Astrocyte (in vitro differentiated cells and primary cell): ENCODE measurements around the gene PPT1.
A peak's percentile ranks its signal among the peaks of the same experiment; 100 is the strongest.

Source experiments
- CTCF ChIP-seq: IDR thresholded peaks from 2 replicates; pipeline ENCODE4 v1.5.1; 2011; ENCODE audit warnings: low read depth, mild to moderate bottlenecking, inconsistent platforms, low read length, moderate library complexity; ENCODE audit not compliant: insufficient read depth
- EZH2 ChIP-seq: IDR thresholded peaks from 2 replicates; pipeline ENCODE4 v1.6.1; 2012; ENCODE audit warnings: mild to moderate bottlenecking, low read length, inconsistent platforms; ENCODE audit not compliant: insufficient read depth

GRCh38 chr1:40096977-40097782 is at the start of gene PPT1:
- TF ChIP-seq CTCF, result peak; percentile 8
- TF ChIP-seq EZH2, result no peak
